ENCODE data around the gene USP53.
"Not testable (repeated sequence)": the region's sequence is repeated elsewhere in the genome, so short reads cannot be mapped to it uniquely, and the experiment has no call there.

Gene USP53

GRCh38 chr4:119229908-119230687 is 17.6 kb downstream of the USP53 start:
- no peak for DNase-seq

- DNase-seq: no peak
Observed at GRCh38 chr4:119231491-119231890, 19.0 kb downstream of the USP53 start.

DNA sequence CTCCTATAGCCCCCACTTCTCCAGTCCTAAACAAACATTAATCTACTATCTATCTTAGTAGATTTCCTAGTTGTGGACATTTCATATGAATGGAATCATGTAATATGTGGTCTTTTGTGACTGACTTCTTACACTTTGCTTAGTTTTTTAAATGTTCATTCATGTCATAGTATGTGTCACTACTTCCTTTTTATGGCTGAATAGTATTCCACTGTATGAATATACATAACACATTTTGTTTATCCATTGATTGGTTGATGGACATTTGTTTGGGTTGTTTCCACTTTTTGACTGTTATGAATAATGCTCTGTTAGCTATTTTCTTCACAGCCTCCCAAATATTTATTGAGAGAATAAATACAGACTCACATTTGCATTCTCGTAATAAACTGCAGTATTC is 19.8 kb downstream of the USP53 start:
- no peak for DNase-seq

- no peak for DNase-seq
Observed at GRCh38 chr4:119233191-119233590, 20.7 kb downstream of the USP53 start.

GRCh38 chr4:119233750-119234149 is 21.2 kb downstream of the USP53 start:
- peak; percentile 6 for DNase-seq

GRCh38 chr4:119237201-119237600 is 24.7 kb downstream of the USP53 start:
- DNase-seq: no peak

DNA sequence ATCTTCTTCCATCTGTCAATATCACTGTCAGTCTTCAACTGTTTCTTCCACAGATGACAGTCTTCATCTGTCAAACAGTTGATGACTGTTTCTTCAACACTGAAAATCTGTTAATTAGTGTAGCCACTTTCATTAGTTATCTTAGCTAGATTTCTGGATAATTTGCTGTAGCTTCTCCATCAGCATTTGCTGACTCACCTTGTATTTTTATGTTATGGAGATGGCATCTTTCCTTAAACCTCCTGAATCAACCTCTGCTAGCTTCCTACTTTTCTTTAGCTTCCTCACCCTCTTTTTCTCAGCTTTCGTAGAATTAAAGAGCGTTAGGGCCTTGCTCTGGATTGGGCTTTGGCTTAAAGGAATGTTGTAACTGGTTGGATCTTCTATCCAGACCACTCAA is 25.1 kb downstream of the USP53 start:
- DNase-seq: no peak

DNA sequence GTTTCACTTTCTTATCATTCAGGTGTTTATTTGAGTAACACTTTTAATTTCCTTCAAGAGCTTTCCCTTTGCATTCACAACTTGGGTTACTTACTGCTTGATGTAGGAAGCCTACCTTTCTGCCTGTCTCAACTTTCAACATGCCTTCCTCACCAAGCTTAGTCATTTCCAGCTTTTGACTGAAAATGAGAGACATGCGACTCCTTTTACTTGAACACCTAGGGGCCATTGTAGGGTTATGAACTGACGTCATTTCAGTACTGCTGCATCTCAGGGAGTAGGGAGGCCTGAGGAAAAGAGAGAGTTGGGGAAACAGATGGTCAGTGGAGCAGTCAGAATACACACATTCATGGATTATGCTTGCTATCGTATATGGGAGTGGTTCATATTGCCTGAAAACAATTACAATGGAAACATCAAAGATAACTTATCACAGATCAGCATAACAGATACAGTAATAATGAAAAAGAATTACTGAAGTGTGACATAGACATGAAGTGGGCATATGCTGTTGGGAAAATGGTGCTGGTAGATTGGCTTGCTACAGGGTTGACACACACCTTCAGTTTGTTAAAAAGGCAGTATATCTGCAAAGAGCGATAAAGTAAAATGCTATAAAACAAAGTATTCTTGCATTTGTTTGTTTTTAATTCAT is 25.7 kb downstream of the USP53 start:
- DNase-seq: no peak

GRCh38 chr4:119240128-119240527 is 27.6 kb downstream of the USP53 start:
- DNase-seq: no peak

DNA sequence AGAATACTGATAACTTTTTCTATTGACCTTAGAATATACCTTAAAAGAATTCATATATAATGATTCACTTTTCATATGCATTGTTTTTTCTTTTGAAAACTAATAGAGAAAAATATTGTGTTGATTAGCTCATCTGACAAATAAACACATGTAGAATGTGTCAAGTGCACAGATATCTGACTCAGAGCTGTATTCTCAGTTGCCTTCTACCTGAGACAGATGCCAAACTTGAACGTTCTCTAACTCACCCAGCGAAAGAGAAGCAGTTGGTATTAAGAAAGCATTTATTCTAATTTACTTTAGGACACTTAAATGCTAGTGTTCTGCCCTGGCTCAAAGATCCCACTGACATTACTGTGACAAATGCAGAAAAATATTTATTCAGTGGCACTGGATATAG is 28.1 kb downstream of the USP53 start:
- no peak for DNase-seq

DNA sequence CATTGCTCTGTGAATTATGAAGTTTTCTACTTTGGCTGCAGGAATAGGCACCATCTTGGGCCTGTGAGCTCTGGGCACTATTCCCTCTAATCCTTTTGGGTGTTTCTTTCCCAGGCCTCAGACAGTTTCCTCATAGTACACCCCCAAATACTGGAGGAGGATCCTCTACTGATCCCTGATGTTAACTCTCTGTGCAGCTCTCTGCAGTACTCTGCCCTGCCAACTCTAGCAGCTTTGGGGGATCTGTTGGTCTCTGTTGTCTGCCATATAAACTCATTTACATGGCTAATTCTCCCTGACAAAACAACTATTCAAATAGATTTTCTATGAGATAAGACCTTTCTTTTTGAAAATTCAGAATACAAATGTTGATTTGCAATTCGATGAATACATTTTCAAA is 29.9 kb downstream of the USP53 start:
- no peak for DNase-seq

GRCh38 chr4:119243868-119244267 is 31.4 kb downstream of the USP53 start:
- DNase-seq: no peak

DNA sequence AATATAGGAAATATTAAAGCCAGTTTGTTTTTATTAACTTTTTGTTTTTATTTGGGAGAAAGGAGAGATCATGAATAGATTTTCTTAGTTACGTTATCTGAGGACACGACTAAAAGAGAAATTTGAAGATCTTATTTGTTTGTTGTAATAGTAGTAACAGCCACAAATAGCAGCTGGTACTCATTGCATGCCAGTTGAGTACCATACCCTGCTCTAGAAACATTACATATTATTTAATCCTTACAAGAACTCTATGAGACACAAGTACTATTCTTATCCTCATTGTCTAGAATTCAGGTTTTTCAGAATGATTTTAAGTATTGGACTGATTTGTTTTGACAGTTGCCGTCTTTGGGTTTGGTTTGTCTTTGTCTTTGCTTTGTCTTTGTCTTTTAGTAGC is 31.8 kb downstream of the USP53 start:
- DNase-seq: no peak

- no peak for DNase-seq
Observed at GRCh38 chr4:119244832-119245231, 32.3 kb downstream of the USP53 start.

- no peak for DNase-seq
Observed at GRCh38 chr4:119246177-119246733, 33.7 kb downstream of the USP53 start.

DNA sequence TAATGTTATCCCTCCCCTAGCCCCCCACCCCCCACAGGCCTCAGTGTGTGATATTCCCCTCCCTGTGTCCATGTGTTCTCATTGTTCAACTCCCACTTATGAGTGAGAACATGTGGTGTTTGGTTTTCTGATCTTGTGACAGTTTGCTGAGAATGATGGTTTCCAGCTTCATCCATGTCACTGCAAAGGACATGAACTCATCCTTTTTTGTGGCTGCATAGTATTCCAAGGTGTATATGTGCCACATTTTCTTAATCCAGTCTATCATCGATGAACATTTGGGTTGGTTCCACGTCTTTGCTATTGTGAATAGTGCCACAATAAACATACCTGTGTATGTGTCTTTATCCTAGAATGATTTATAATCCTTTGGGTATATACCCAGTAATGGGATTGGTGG is 38.5 kb downstream of the USP53 start:
- not testable (repeated sequence) for DNase-seq

DNA sequence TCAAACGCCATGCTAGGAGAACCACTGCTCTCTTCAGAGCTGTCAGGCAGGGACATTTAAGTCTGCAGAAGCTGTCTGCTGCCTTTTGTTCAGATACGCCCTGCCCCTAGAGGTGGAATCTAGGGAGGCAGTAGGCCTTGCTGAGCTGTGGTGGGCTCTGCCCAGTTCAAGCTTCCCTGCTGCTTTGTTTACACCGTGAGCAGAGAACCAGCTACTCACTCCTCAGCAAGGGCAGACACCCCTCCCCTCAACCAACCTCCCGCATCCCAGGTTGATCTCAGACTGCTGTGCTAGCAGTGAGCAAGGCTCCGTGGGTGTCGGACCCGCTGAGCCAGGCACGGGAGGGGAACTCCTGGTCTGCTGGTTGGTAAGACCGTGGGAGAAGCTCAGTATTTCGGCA is 42.7 kb downstream of the USP53 start:
- not testable (repeated sequence) for DNase-seq

DNA sequence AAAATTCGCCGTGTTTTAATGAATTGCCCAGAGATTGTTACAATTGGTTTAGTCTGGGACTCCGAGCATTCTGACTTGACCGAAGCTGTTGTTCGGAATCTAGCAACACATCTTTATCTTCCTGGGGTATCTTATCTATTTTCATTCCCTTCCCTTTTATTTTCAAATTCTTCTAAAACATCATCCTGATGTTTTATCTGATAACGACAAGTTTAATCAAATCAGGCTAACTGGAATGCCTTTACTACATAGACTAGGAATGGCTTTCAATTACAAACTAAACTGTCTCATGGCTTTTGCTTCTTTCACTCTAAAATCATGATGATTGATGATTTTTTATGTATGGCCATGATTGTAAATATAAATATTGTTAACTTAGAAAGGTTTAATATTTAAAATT is 48.0 kb downstream of the USP53 start:
- DNase-seq: no peak

- DNase-seq: no peak
Observed at GRCh38 chr4:119261986-119262385, 49.5 kb downstream of the USP53 start.

- DNase-seq: no peak
Observed at GRCh38 chr4:119264743-119265142, 52.2 kb downstream of the USP53 start.

DNA sequence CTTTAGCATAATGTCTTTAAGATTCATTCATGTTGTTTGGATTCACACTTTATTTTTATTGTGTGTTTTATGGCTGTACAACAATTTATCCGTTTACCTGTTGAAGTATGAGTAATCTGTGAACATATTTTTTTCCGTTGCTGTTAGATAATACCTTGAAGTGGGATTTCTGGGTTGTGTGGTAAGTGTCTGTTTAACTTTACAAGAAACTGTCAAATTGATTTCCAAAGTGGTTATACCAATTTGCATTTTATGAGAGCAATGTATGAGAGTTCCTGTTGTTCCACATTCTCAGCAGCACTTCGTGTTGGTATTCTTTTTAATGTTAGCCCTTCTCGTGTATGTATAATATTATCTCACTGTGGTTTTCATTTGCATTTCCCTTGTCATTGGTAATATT is 53.6 kb downstream of the USP53 start:
- no peak for DNase-seq

GRCh38 chr4:119268466-119268865 is 56.0 kb downstream of the USP53 start:
- DNase-seq: no peak

GRCh38 chr4:119271361-119272085 is 59.0 kb downstream of the USP53 start:
- no peak for DNase-seq

GRCh38 chr4:119279541-119279940 is 67.0 kb downstream of the USP53 start:
- not testable (repeated sequence) for DNase-seq

Measured in CD4-positive, alpha-beta T cell treated with Interleukin-10 for 1 hour (primary cell).